OCI-LY7 (cell line): ENCODE results near the gene THAP11. TPM values are rescaled to one million over a fixed set of nuclear protein-coding genes. Genes with fewer than 3 reads are reported as not detected.

ENCODE experiments used
- BruUV-seq: library from RNA; stranded (reverse); fragments of 400-500 nt; replicated peaks from 2 replicates; lab custom pipeline; 2021; lab: Mats Ljungman, UMichigan
- CTCF ChIA-PET: fragments of 300-600 bp; sonication (Branson Sonifier 250); formaldehyde crosslinking; loops from one replicate; lab custom pipeline; 2022; ENCODE audit warnings: antibody characterized with exemption; ENCODE audit not compliant: unreplicated experiment; lab: Charles Lee
- POLR2A ChIA-PET: fragments of 300-600 bp; sonication (Branson Sonifier 250); formaldehyde crosslinking; loops from one replicate; lab custom pipeline; 2022; ENCODE audit warnings: antibody characterized with exemption; lab: Charles Lee
- DNase-seq: peaks from one replicate; pipeline ENCODE4 v3.0.0-alpha.2; 2015; ENCODE audit warnings: low spot score
- H2AFZ ChIP-seq: fragments of 200-600 bp; sonication (generic), shearing (Covaris generic); 2 replicates; pipeline ENCODE4 v1.6.1; 2014; ENCODE audit warnings: mild to moderate bottlenecking, antibody characterized with exemption, low read length, moderate library complexity
- H3K27ac ChIP-seq: fragments of 200-600 bp; sonication (generic); 2 replicates; pipeline ENCODE4 v1.5.1; 2014; ENCODE audit warnings: mixed run types, low read depth, mild to moderate bottlenecking, moderate library complexity, low read length, inconsistent platforms; ENCODE audit not compliant: poor library complexity, severe bottlenecking
- H3K36me3 ChIP-seq: fragments of 200-600 bp; sonication (generic); 2 replicates; pipeline ENCODE4 v1.6.1; 2014; ENCODE audit warnings: mild to moderate bottlenecking, antibody characterized with exemption, low read length, moderate library complexity, mixed read lengths; ENCODE audit not compliant: insufficient read depth
- H3K4me1 ChIP-seq: fragments of 200-600 bp; sonication (generic); 2 replicates; pipeline ENCODE4 v1.5.1; 2014; ENCODE audit warnings: mild to moderate bottlenecking, low read length; ENCODE audit not compliant: insufficient read depth, poor library complexity, severe bottlenecking
- H3K4me2 ChIP-seq: fragments of 200-600 bp; sonication (generic); 2 replicates; pipeline ENCODE4 v1.6.1; 2014; ENCODE audit warnings: mild to moderate bottlenecking, low read length
- H3K4me3 ChIP-seq: fragments of 200-600 bp; sonication (generic); 2 replicates; pipeline ENCODE4 v1.5.1; 2014; ENCODE audit warnings: mild to moderate bottlenecking, low read depth, low read length; ENCODE audit not compliant: poor library complexity, severe bottlenecking
- H3K79me2 ChIP-seq: fragments of 200-600 bp; sonication (generic); 2 replicates; pipeline ENCODE4 v1.6.1; 2016; ENCODE audit warnings: low read depth, mild to moderate bottlenecking, low read length, moderate library complexity, mixed read lengths; ENCODE audit not compliant: insufficient read depth
- H3K9me2 ChIP-seq: fragments of 200-600 bp; sonication (generic); 2 replicates; pipeline ENCODE4 v1.6.1; 2016; ENCODE audit warnings: mild to moderate bottlenecking, low read length, mixed read lengths; ENCODE audit not compliant: insufficient read depth
- H3K9me3 ChIP-seq: fragments of 200-600 bp; sonication (generic); 2 replicates; pipeline ENCODE4 v1.6.1; 2014; ENCODE audit warnings: mild to moderate bottlenecking, mixed run types, low read length, mixed read lengths
- H4K20me1 ChIP-seq: fragments of 200-600 bp; sonication (generic); 2 replicates; pipeline ENCODE4 v1.6.1; 2014; ENCODE audit warnings: mild to moderate bottlenecking, antibody characterized with exemption, low read length, moderate library complexity, mixed read lengths; ENCODE audit not compliant: insufficient read depth
- EZH2phosphoT487 ChIP-seq: fragments of 200-600 bp; sonication (generic); IDR thresholded peaks from 2 replicates; pipeline ENCODE4 v1.6.1; 2018; ENCODE audit warnings: low read depth, borderline replicate concordance, mild to moderate bottlenecking, mixed run types, antibody characterized with exemption, low read length, moderate library complexity, mixed read lengths
- intact Hi-C: fragments of 100-400 bp; cut with micrococcal nuclease; formaldehyde crosslinking; loops from one replicate; pipeline ENCODE4 v1.10.0; 2022; ENCODE audit not compliant: unreplicated experiment
- total RNA-seq, 2 experiments: library from RNA; depleted of rRNA in 1 of 2; stranded (reverse); fragments of >200 nt in 1 of 2; shearing (Covaris generic) in 1 of 2; gene quantifications; 2 replicates each; pipeline ENCODE4 v1.2.3, GENCODE V29; 2014 to 2022
- TF ChIP-seq, protein P1 (sequence below): fragments of 200-600 bp; sonication (generic); conservative IDR thresholded peaks from 2 replicates; pipeline ENCODE4 v1.5.1; 2014; ENCODE audit warnings: mild to moderate bottlenecking, antibody characterized with exemption, low read length, moderate library complexity, mixed read lengths

The THAP11 gene
- total RNA-seq, 2 experiments from 2014 or later: 39.5 to 66.3 TPM

DNA sequence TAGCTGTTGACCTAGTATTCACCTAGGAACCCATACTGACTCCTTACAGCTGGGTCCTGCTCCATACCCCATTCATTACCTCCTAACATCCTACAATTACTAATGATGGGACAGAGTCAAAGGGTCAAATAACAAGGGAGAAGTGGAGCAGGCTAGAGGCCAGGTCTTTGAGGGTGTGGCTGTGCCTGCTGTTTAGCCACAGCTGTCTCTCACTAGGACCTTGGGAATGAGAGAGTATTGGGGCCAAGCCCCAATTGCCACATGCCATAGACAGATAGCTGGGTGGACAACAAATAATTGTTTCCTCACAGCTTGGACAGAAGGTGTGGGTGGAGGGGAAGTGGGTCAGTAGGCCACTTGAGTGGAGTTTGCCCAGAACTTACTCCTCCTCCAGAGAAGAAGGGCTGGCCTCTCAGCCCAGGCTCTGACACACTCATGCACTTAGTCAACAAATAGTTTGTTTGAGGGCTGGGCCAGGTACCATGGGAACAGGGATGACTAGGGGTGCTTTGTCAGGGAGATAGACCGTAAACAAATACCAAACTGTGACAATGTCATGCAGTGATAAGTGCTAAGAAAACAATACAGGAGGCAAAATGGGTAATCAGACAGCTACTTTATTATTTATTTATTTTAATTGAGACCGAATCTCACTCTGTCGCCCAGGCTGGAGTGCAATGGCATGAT lies 15.6 kb downstream of the THAP11 start:
- H2AFZ ChIP-seq: no peak overlapping the region
- DNase-seq: no peak
- BruUV-seq: no TSS peak
- H3K9me2 ChIP-seq: no peaks in the 10 kb centered on the region
- POLR2A ChIA-PET: no interaction called here
- H3K79me2 ChIP-seq: peaks cover 96% of the 10 kb centered on the region
- H3K4me2 ChIP-seq: no peak overlapping the region
- no peaks in the 10 kb centered on the region for H4K20me1 ChIP-seq
- H3K36me3 ChIP-seq: peaks cover 79% of the 10 kb centered on the region
- CTCF ChIA-PET: no interaction called here
- H3K4me1 ChIP-seq: no peaks in the 10 kb centered on the region
- intact Hi-C loops: no loop called here
- no peak for TF ChIP-seq EZH2phosphoT487
- H3K4me3 ChIP-seq: no peak overlapping the region
- H3K27ac ChIP-seq: no peak overlapping the region
- H3K9me3 ChIP-seq: no peaks in the 10 kb centered on the region

DNA sequence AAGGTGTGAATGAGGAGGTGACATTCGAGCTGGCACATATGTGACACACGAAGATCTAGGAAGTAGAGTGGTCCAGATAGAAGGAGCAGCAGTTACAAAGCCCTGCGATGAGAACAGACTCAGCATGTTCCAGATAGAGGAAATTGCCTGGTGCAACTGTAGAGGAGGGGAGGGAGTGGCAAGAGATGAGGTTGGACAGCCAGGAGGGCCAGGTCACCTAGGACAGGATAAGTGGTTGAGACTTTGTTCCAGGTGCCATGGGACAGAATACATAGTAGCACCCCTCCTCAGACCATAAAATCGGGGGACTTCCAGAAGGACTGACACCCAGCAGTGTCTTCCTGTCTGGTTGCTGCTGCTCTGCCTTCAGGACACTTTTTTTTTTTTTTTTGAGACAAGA lies 16.4 kb downstream of the THAP11 start:
- TF ChIP-seq EZH2phosphoT487: no peak
- TF ChIP-seq, protein P1, sequence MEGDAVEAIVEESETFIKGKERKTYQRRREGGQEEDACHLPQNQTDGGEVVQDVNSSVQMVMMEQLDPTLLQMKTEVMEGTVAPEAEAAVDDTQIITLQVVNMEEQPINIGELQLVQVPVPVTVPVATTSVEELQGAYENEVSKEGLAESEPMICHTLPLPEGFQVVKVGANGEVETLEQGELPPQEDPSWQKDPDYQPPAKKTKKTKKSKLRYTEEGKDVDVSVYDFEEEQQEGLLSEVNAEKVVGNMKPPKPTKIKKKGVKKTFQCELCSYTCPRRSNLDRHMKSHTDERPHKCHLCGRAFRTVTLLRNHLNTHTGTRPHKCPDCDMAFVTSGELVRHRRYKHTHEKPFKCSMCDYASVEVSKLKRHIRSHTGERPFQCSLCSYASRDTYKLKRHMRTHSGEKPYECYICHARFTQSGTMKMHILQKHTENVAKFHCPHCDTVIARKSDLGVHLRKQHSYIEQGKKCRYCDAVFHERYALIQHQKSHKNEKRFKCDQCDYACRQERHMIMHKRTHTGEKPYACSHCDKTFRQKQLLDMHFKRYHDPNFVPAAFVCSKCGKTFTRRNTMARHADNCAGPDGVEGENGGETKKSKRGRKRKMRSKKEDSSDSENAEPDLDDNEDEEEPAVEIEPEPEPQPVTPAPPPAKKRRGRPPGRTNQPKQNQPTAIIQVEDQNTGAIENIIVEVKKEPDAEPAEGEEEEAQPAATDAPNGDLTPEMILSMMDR: no peak
- H3K9me3 ChIP-seq: no peaks in the 10 kb centered on the region
- BruUV-seq: no TSS peak
- intact Hi-C loops: no loop called here
- peaks cover 95% of the 10 kb centered on the region for H3K79me2 ChIP-seq
- H3K4me1 ChIP-seq: no peaks in the 10 kb centered on the region
- H3K27ac ChIP-seq: no peak overlapping the region
- H3K9me2 ChIP-seq: no peaks in the 10 kb centered on the region
- 0 out of 2 replicates have a peak, but pooled peaks cover under 1% of the 10 kb centered on the region for H4K20me1 ChIP-seq
- POLR2A ChIA-PET: no interaction called here
- peaks cover 75% of the 10 kb centered on the region for H3K36me3 ChIP-seq
- H3K4me3 ChIP-seq: no peak overlapping the region
- no peak overlapping the region for H3K4me2 ChIP-seq
- no peak overlapping the region for H2AFZ ChIP-seq
- no peak for DNase-seq
- CTCF ChIA-PET: no interaction called here

DNA sequence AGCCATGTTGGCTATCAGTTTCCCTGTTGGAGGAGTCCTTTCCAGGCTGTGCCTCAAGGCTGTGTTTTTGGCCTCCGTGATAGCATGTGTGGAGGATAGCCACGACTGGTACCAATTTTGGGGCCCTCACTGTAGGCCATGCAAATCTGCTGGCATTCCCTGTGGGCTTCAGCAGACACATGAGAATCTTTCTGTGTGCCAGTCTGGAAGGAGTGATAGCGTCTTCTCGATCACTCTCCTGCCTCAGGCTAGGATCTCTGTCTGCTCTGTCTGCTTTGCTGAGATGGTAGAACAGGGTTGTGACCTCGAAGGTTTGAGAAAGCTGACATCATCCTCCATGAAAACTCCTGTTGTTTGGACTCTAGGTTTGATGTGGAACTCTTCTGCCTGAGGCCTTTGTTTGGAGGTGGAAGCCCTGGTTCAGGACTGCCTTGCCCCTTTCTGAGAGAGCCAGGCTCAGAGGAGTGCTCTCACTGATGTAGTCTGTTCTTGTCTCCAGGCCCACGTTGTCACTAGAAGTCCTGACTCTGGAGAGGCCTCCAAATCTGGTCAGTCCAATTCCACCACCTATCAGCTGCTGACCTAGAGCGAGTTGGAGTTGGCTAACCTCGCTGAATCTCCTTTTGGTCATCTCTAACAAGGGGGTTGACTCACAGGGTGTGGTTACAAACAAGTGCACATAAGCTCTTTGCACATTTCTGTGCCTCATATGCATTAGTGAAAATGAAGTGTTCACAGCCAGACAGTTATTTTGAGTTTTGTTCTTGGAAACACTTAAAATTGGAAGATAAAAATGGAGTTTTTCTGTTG lies 18.7 kb downstream of the THAP11 start:
- no TSS peak for BruUV-seq
- DNase-seq: no peak
- peaks cover 5% of the 10 kb centered on the region; the same call in 1 of the 2 replicates for H4K20me1 ChIP-seq

More for the DNA sequence above, 18.7 kb downstream of the THAP11 start:
- Histone ChIP-seq H3K4me2 (no peak overlapping the region), H3K4me1 (no peaks in the 10 kb centered on the region), H2AFZ (no peak overlapping the region), H3K27ac (no peak overlapping the region), H3K79me2 (peaks cover 73% of the 10 kb centered on the region), H3K9me2 (no peaks in the 10 kb centered on the region), H3K9me3 (no peaks in the 10 kb centered on the region), H3K4me3 (no peak overlapping the region), H3K36me3 (peaks cover 77% of the 10 kb centered on the region)
- intact Hi-C loops: no loop called here
- ChIA-PET POLR2A (interaction anchor here (0.7 kb wide), 1 partner anchor 529 kb away, joined by 3 read pairs; no protein-coding TSS in a partner anchor), CTCF (no interaction called here)
- TF ChIP-seq, protein P1: no peak
- TF ChIP-seq EZH2phosphoT487: no peak
